AG10803 (cell line): ENCODE data around the gene ZSCAN4.

Source experiments
- DNase-seq: peaks from one replicate; pipeline ENCODE4 v3.0.0; 2010; ENCODE audit warnings: low read depth
- H3K4me3 ChIP-seq: 2 replicates; pipeline ENCODE4 v1.5.1; 2011; ENCODE audit warnings: mild to moderate bottlenecking, low read length, control low read depth
- TF ChIP-seq, protein P1 (sequence below): conservative IDR thresholded peaks from 2 replicates; pipeline ENCODE4 v1.5.1; 2011; ENCODE audit warnings: mild to moderate bottlenecking, low read length, control low read depth, inconsistent platforms

The ZSCAN4 gene

DNA sequence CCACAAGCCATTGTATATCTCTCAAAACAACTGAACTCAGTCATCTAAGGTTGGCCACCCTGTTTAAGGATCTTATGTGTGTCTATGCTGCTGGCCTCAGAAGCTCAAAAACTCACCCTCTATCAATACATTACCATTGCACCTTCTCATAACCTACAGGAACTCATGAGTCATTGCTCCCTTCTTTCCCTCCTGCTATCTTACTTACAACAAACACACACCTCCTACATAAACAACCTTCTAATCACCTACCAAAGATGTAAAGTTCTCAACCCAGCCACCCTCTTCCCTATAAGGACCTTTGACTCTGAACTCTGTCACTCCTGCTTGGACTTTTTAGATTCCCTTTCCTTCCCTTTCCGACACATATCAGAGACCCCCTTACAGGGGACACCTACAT lies 13.3 kb upstream of the ZSCAN4 start:
- TF ChIP-seq, protein P1, sequence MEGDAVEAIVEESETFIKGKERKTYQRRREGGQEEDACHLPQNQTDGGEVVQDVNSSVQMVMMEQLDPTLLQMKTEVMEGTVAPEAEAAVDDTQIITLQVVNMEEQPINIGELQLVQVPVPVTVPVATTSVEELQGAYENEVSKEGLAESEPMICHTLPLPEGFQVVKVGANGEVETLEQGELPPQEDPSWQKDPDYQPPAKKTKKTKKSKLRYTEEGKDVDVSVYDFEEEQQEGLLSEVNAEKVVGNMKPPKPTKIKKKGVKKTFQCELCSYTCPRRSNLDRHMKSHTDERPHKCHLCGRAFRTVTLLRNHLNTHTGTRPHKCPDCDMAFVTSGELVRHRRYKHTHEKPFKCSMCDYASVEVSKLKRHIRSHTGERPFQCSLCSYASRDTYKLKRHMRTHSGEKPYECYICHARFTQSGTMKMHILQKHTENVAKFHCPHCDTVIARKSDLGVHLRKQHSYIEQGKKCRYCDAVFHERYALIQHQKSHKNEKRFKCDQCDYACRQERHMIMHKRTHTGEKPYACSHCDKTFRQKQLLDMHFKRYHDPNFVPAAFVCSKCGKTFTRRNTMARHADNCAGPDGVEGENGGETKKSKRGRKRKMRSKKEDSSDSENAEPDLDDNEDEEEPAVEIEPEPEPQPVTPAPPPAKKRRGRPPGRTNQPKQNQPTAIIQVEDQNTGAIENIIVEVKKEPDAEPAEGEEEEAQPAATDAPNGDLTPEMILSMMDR = no peak
- no peak overlapping the region for H3K4me3 ChIP-seq
- DNase-seq = no peak

DNA sequence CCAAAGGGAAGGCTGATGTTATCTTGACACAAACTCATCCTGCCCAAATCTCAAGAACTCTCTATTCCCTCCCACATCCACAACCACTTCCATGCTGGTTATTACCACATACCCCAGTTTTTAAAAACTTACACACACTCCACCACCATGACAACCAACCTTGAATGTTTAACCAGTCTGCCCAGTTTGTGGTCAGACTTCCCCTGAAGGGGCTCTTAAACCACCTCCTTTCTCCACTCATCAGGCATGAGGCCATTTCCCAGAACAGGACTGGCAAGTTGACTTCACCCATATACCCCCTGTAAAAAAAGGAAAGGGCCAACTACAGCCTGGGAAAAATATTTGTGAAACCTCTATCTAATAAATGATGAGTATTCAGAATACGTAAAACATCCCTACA lies 12.4 kb upstream of the ZSCAN4 start:
- TF ChIP-seq, protein P1 = no peak
- H3K4me3 ChIP-seq = no peak overlapping the region
- no peak for DNase-seq

DNA sequence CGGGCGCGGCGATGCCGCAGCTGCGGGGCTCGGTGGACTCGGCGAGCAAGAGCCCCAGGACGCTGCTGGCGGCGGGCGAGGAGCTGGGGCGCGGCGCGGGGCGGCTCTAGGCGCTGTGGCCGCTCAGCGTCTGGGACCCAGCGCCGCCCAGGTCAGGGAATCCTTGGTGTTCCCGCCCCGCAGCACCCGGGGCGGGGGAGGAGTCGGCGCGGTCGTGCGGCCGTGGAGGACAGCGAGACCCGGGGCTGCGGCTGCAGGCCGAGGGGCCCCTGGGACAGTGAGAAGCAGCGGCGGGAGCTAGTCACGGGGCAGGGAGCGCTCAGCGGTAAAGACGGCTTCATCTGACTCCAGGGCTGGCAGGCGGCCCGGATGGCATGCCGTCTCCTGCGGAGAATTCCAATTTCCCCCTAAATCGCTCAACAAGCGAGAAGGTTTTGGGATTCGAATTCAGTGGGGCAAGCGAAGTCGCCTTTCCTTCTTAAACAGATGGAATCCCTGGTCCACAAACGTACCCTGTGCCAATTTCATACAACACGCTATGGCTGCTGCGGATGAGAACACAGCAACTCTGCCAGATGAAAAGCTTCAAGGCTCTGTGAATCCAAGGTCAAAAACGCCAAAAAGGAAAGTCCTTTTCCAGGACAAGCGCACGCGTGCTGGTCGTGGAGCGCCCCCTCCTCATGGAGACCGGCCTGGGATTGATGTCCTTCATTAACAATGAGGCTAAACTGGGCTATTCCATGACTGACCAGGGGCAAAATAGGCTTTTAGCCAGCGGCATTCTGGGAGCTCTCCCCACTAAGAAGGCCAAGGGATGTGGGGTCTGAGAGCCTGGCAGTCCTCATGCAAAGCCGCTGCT lies 4.2 kb upstream of the ZSCAN4 start:
- peak overlapping the region; percentile 62 for H3K4me3 ChIP-seq
- peak; percentile 50 for DNase-seq
- TF ChIP-seq, protein P1 = no peak

GRCh38 chr19:57665261-57665806 lies 3.4 kb upstream of the ZSCAN4 start:
- H3K4me3 ChIP-seq = no peak overlapping the region
- TF ChIP-seq, protein P1 = no peak
- DNase-seq = no peak

DNA sequence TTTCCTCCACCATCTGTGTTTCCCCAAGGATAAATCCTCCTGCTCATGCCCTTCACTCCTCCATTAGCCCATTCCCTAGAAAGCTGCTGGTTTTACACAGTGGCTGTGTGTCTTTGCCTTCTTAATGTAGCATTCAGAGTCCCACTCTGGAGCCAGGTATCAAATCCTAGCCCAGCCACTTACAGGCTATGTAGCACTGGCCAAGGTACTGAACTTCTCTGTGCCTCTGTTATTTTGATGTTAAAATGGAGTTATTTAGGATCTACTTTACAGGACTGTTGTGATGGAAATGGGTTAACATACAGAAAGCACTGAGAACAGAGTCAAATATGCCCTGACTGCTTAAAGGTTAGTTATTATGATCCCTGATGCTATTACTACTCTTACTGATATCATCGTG lies 1.5 kb upstream of the ZSCAN4 start:
- H3K4me3 ChIP-seq = no peak overlapping the region
- TF ChIP-seq, protein P1 = no peak
- no peak for DNase-seq

- no peak overlapping the region for H3K4me3 ChIP-seq
- TF ChIP-seq, protein P1 = no peak
- DNase-seq = peak; percentile 35
Observed at GRCh38 chr19:57671124-57671895, 2.6 kb downstream of the ZSCAN4 start.

- TF ChIP-seq, protein P1 = no peak
- no peak overlapping the region for H3K4me3 ChIP-seq
Observed at GRCh38 chr19:57672466-57672865, 3.7 kb downstream of the ZSCAN4 start.

More at GRCh38 chr19:57672466-57672865, 3.7 kb downstream of the ZSCAN4 start:
- no peak for DNase-seq
